ENCODE results near the gene TLE5.

TLE5 gene

DNA sequence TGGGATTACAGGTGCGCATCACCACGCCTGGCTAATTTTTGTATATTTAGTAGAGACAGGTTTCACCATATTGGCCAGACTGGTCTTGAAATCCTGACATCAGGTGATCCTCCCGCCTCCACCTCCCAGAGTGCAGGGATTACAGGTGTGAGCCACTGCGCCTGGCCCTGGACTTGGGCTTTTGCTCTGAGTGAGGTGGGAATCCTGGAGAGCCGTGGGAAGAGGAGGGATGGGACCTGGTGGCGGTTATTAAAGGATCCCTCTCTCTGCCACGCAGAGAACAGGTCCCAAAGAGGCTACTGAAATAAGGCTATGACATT lies 1.7 kb upstream of the TLE5 start:
- no peak for DNase-seq (ENCODE audit: low spot score)
- in situ Hi-C loops (cut with MboI; ENCODE audit: low pct_unique_long_range_greater_than_20kb, low sequenced_read_pairs, unreplicated experiment), result no loop called here
- no peak for TF ChIP-seq CTCF (IDR thresholded peaks at IDR 0.05; ENCODE audit: extremely low read depth, insufficient read depth, missing control alignments)

GRCh38 chr19:3061182-3062161 lies 823 bp downstream of the TLE5 start:
- DNase-seq (ENCODE audit: low spot score), result peak; percentile 87
- peak; percentile 39 for TF ChIP-seq CTCF (IDR thresholded peaks at IDR 0.05; ENCODE audit: extremely low read depth, insufficient read depth, missing control alignments)

GRCh38 chr19:3060857-3061181 lies 1.5 kb downstream of the TLE5 start:
- in situ Hi-C loops (cut with MboI; ENCODE audit: low pct_unique_long_range_greater_than_20kb, low sequenced_read_pairs, unreplicated experiment), result no loop called here

More at GRCh38 chr19:3061182-3062161, 823 bp downstream of the TLE5 start:
- in situ Hi-C loops (cut with MboI; ENCODE audit: low pct_unique_long_range_greater_than_20kb, low sequenced_read_pairs, unreplicated experiment), result no loop called here

GRCh38 chr19:3059653-3060052 lies 2.6 kb downstream of the TLE5 start:
- in situ Hi-C loops (cut with MboI; ENCODE audit: low pct_unique_long_range_greater_than_20kb, low sequenced_read_pairs, unreplicated experiment), result no loop called here

More at GRCh38 chr19:3060857-3061181, 1.5 kb downstream of the TLE5 start:
- DNase-seq (ENCODE audit: low spot score), result no peak
- no peak for TF ChIP-seq CTCF (IDR thresholded peaks at IDR 0.05; ENCODE audit: extremely low read depth, insufficient read depth, missing control alignments)

GRCh38 chr19:3058821-3059314 lies 3.4 kb downstream of the TLE5 start:
- in situ Hi-C loops (cut with MboI; ENCODE audit: low pct_unique_long_range_greater_than_20kb, low sequenced_read_pairs, unreplicated experiment), result no loop called here
- TF ChIP-seq CTCF (IDR thresholded peaks at IDR 0.05; ENCODE audit: extremely low read depth, insufficient read depth, missing control alignments), result no peak
- no peak for DNase-seq (ENCODE audit: low spot score)

More at GRCh38 chr19:3059653-3060052, 2.6 kb downstream of the TLE5 start:
- no peak for TF ChIP-seq CTCF (IDR thresholded peaks at IDR 0.05; ENCODE audit: extremely low read depth, insufficient read depth, missing control alignments)
- DNase-seq (ENCODE audit: low spot score), result no peak

DNA sequence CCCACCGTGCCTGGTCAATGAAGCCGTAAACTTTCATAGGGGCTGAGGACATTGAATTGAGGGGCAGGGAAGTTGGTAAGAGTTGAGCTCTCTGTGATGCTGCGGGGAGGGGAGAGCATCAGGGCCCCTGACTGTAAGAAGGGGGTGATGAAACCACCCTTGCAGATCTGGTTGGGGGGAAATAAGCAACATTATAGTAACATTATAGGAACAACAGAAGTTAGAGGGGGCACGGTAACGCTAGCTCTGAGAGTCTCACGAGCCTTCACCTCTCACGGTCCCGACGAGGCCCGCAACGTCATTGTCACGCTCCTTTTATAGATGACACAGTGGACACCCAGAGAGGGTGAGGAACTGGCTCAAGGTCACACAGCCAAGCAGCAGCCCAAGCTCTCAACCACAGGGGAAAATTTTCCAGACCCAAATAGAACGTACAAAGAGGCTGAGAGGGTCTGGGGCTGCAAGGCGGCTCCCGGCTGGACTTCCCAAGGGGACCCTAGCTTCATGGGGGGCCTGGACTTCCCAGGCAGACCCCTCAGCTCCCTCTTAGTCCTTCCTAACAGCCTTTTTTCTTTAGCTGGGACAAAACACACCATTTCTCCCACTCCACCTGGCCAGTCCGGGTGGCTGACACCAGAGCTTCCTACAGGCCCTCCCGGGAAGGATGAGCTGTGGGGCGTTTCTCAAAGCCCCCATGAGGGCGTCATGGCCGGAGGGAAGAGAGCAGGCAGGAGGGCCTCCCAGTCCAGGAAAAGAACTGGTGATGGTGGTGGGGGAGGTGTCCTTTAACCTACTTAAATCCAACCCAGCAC lies 4.1 kb downstream of the TLE5 start:
- no peak for DNase-seq (ENCODE audit: low spot score)
- in situ Hi-C loops (cut with MboI; ENCODE audit: low pct_unique_long_range_greater_than_20kb, low sequenced_read_pairs, unreplicated experiment), result no loop called here
- no peak for TF ChIP-seq CTCF (IDR thresholded peaks at IDR 0.05; ENCODE audit: extremely low read depth, insufficient read depth, missing control alignments)
